Left hindlimb (tissue), 1 donor: ENCODE data around the gene ATXN1.
A peak's percentile ranks its signal among the peaks of the same experiment; 100 is the strongest.

Source experiments
- DNase-seq: peaks from one replicate; pipeline ENCODE4 v3.0.0-alpha.2; 2018

The ATXN1 gene

GRCh38 chr6:16490616-16491015, 270.6 kb downstream of the ATXN1 start:
- no peak for DNase-seq

GRCh38 chr6:16488813-16489212, 272.4 kb downstream of the ATXN1 start:
- no peak for DNase-seq

GRCh38 chr6:16487996-16488674, 273.1 kb downstream of the ATXN1 start:
- no peak for DNase-seq

- no peak for DNase-seq
These were observed 274.6 kb downstream of the ATXN1 start for GRCh38 chr6:16486661-16487060.

- DNase-seq, result no peak
These were observed 277.9 kb downstream of the ATXN1 start for GRCh38 chr6:16483315-16483875.

- no peak for DNase-seq
These were observed 278.5 kb downstream of the ATXN1 start for GRCh38 chr6:16482702-16483314.

GRCh38 chr6:16481697-16482399, 279.4 kb downstream of the ATXN1 start:
- DNase-seq, result no peak

GRCh38 chr6:16480763-16481560, 280.3 kb downstream of the ATXN1 start:
- no peak for DNase-seq

- peak; percentile 42 for DNase-seq
These were observed 283.7 kb downstream of the ATXN1 start for GRCh38 chr6:16477367-16478149.

- DNase-seq, result no peak
These were observed 284.4 kb downstream of the ATXN1 start for GRCh38 chr6:16476861-16477260.

GRCh38 chr6:16475494-16475781, 285.8 kb downstream of the ATXN1 start:
- DNase-seq, result no peak

- DNase-seq, result no peak
These were observed 286.3 kb downstream of the ATXN1 start for GRCh38 chr6:16474772-16475493.

- DNase-seq, result no peak
These were observed 287.1 kb downstream of the ATXN1 start for GRCh38 chr6:16473908-16474771.

GRCh38 chr6:16473184-16473907, 287.9 kb downstream of the ATXN1 start:
- DNase-seq, result no peak

- DNase-seq, result no peak
These were observed 288.8 kb downstream of the ATXN1 start for GRCh38 chr6:16472349-16473069.

GRCh38 chr6:16471910-16472297, 289.4 kb downstream of the ATXN1 start:
- no peak for DNase-seq

- no peak for DNase-seq
These were observed 289.9 kb downstream of the ATXN1 start for GRCh38 chr6:16471222-16471909.

GRCh38 chr6:16470502-16471221, 290.6 kb downstream of the ATXN1 start:
- no peak for DNase-seq
